ENCODE data around the gene CCDC14.
"Not testable (repeated sequence)": the region's sequence is repeated elsewhere in the genome, so short reads cannot be mapped to it uniquely, and the experiment has no call there.

Gene CCDC14

DNA sequence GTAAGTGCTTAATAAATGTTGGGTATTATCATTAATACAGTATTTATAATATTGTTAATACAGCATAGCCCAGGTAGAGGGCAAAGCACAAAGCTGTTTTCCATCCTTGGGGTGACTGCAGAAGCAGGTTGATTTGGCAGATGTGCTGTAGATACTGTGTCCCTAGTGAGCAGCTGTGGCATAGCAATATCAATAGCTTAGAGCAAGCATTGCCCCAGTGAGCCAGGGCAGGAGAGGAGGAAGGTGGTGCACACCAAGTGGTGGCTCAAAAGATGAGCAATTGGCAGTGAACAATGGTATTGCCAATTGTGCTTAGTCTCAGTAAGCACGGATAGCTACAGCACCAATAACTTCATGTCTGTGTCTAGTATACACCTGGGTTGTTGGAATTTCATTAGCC lies 5.8 kb upstream of the CCDC14 start:
- not testable (repeated sequence) for DNase-seq

DNA sequence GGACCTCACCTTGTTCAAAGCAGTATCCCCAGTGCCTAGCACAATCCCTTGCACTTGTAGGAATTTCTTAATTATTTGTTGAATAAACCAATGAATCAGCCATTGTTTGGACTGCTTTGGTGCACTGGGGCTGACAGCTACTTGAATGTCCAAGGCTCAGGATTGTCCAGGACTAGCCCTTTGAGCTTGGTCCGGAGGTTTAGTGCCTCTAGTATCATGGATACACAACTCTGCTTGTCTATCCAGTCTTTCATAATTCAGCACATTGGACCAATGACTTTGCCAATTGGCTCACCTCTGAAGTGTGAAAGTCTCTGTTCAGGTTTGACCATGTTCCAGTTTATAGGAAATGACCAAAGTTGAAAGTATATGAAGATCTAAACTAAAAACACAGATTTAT lies 3.8 kb upstream of the CCDC14 start:
- DNase-seq: not testable (repeated sequence)

- no peak for DNase-seq
These were observed 453 bp upstream of the CCDC14 start for GRCh38 chr3:123961508-123961856.

DNA sequence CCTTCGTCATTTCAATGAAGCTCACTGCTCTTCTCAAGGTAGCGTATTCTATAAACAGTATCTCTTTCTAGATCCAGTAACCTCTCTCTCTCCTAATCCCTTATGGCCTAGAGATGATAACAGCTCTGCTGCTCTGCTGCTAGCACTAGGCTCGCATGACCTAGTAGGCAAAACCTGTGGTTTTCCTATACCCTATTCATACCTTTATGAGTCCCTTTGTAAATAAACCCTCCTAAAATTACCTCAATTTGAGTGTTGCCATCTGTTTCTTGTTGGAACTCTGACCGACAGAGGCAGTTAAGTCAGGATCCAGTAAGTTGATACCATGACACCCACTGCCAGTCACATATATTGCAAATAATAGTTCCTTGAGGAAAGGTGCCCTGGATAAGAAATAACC lies 7.3 kb downstream of the CCDC14 start:
- no peak for DNase-seq

GRCh38 chr3:123952844-123953520 lies 8.0 kb downstream of the CCDC14 start:
- DNase-seq: no peak

- peak; percentile 53 for DNase-seq
These were observed 9.2 kb downstream of the CCDC14 start for GRCh38 chr3:123951522-123952447.

DNA sequence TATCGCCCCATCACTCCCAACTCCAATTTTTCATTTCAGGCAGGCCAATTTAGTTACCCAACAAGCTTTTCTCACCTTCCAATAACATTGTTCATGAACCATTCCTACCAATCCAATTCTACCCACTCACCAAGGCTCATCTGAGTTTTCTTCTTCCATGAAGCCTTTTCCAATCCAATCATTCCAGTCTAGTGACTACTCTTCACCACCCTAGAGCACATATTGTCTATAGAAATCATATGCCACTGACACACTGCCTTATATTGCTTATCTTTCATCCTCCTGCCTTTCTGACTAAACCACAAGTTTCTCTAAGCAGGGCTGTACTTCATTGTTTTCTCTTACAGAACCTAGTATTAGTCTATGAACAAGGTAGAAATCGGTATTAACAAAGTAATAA lies 11.4 kb downstream of the CCDC14 start:
- DNase-seq: no peak

- no peak for DNase-seq
These were observed 12.6 kb downstream of the CCDC14 start for GRCh38 chr3:123948449-123948848.

- DNase-seq: no peak
These were observed 13.5 kb downstream of the CCDC14 start for GRCh38 chr3:123947482-123947881.

- DNase-seq: no peak
These were observed 19.5 kb downstream of the CCDC14 start for GRCh38 chr3:123941542-123941941.

- no peak for DNase-seq
These were observed 19.9 kb downstream of the CCDC14 start for GRCh38 chr3:123941121-123941520.

DNA sequence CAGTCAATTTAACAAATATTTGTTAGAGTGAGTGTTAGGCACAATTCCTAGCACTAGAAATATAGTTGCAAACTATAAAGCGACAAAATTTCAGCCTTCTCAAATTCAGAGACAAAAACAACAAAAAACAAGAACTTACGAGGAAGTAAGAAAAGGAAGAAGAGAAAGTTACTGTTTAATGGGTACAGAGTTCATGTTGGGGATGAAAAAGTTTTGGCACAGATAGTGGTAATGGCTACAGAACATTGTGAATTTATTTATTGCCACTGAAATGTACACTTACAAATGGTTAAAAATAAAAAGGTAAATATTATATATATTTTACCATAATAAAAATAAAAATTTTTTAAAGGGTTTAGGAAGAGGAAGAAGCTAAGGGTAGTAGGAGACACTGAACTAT lies 21.3 kb downstream of the CCDC14 start:
- no peak for DNase-seq

- DNase-seq: no peak
These were observed 24.6 kb downstream of the CCDC14 start for GRCh38 chr3:123936400-123936799.

GRCh38 chr3:123935830-123936229 lies 25.2 kb downstream of the CCDC14 start:
- DNase-seq: no peak

DNA sequence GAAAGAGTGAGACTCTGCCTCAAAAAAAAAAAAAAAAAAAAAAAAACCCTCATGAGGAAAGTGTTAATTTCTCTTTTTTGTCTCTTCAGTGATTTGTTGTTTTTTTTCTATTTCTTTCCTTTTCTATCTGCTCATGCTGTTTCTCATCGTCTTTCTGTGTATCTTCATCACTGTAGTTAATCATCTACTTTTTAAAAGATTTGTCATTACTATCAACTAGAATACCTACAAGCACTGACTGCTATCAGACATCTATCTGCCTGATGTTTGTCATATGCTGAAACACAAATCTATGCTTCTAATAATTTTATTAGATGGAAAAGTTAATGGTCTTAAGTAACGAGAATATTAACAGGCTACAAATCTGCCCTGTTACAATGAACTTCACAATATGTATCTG lies 26.8 kb downstream of the CCDC14 start:
- DNase-seq: no peak

- DNase-seq: no peak
These were observed 30.6 kb downstream of the CCDC14 start for GRCh38 chr3:123930445-123930844.

DNA sequence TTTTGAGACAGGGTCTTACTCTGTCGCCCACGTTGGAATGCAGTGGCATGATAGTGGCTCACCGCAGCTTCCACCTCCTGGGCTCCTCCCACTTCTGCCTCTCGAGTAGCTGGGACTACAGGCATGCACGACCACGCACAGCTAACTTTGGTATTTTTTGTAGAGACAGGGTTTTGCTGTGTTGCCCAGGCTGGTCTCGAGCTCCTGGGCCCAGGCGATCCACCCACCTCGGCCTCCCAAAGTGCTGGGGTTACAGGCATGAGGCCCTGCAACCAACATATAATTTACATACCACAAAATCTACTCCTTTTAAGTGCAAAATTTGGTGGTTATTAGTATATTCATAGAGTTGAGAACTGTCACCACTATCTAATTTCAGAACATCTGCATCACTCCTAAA lies 31.7 kb downstream of the CCDC14 start:
- no peak for DNase-seq

GRCh38 chr3:123926396-123926795 lies 34.6 kb downstream of the CCDC14 start:
- no peak for DNase-seq

DNA sequence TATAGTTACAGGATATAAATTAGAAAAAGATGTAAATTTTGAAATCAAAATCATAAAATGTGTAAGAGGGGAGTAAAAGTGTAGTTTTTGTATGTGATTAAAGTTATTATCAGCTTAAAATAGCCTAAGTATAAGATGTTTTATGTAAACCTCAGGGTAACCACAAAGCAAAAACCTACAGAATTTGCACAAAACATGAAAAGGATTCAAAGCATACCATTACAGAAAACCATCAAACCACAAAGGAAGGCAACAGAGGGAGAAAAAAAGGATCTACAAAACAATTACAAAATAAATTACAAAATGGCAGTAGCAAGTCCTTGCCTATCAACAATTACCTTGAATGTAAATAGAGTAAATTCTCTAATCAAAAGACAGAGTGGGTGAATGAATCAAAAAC lies 40.2 kb downstream of the CCDC14 start:
- DNase-seq: no peak

DNA sequence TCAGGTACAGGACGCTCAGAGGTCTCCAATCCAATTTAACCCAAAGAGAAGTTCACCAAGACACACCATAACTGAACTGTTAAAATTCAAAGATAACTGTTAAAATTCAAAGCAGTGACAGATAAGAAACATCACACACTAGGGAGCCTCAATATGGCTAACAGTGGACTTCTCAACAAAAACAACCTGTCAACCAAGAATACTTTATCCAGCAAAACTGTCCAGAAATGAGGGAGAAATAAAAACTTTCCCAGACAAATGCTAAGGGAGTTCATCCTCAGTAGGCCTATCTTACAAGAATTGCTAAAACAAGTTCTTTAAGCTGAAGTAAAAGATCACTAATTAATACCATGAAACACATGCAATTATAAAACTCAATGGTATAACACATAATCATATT lies 40.6 kb downstream of the CCDC14 start:
- no peak for DNase-seq

DNA sequence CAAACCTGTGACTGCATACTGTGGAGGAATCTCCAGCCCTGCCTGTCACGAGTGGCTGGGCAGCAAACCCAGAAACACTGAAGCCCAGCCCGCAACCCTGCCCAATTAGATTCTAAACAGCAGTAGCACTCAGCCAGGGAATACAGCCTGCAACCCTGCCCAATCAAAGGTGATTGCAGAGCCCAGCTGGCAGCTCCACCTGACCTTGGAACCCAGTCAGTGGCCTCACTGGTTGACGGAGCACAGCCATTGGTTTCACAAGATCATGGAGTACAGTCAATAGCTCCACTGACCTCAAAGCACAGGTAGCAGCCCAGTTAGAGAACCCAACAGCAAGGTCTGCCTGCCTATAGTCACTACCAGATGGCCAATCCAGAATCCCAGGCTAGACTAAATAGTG lies 41.7 kb downstream of the CCDC14 start:
- no peak for DNase-seq

GRCh38 chr3:123914829-123915228 lies 46.2 kb downstream of the CCDC14 start:
- no peak for DNase-seq

DNA sequence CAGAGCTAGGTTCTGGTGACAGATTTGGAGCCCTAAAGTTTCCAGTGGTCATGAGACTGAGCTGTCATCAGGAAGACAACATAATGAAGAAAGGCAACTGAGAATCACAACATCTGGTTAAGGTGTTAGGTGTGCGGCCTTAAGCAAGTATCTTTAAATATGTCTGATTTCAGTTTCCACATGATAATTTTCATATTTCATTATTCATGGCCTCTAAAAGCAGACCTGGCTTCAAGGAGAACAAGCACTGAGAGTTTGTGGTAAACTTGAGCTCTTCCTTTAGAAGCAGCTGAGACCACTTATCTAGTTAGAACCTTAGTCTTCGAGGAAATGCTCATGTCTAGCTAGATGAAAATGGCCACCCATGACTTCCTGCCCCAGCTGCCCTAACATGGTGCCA lies 51.2 kb downstream of the CCDC14 start:
- DNase-seq: no peak

GRCh38 chr3:123907720-123908119 lies 53.3 kb downstream of the CCDC14 start:
- DNase-seq: no peak

All from NCI-H510A (cell line).